Measurements from ENCODE around the gene PCBP4.

The PCBP4 gene

DNA sequence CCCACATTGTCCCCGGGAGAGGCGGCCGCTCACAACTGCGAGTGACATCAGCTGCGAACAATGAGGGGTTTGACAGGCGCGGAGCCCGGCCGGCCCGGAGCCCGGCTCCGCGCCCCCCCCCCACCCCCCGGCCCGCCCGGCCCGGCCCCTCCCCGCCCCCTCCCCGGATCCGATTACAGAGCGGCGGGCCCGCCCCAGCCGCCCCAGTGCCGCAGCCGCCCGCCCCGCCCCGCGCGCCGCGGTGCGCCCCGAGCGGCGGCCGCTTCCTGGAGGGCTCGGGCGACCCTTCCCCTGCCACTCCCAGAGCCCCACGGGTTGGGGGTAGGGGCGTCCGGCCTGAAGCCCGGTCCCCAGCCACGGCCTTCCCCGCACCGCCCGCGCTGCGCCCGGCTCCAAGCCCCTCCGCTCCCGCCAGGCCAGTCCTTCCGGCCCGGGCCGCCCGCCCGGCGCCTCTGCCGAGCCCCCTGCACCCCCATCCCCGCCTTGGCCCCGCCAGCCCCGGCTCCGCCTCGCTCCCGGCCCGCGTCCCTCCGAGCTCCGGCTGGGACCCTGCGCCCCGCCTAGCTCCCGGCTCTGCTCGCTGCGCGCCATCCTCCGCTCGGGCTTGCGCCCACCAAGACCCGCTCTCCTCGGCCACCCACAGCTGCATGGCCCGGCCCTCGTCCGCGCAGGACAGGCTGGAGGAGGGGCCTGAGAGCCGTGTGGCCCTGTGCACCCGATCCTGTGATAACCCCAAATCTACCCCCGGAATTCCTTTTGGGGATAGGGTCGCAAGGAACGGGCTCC lies at the start of gene PCBP4:
PCBP4 (minus strand) TSS at position 71 of the 786 bp plus-strand sequence. CDS start 6,214 bp downstream, outside the sequence.
- peak; percentile 76 for DNase-seq

- no peak for DNase-seq
Observed at GRCh38 chr3:52015438-52016228, 48.4 kb upstream of the PCBP4 start.

GRCh38 chr3:52014613-52015012 lies 47.4 kb upstream of the PCBP4 start:
- DNase-seq = peak; percentile 76

DNA sequence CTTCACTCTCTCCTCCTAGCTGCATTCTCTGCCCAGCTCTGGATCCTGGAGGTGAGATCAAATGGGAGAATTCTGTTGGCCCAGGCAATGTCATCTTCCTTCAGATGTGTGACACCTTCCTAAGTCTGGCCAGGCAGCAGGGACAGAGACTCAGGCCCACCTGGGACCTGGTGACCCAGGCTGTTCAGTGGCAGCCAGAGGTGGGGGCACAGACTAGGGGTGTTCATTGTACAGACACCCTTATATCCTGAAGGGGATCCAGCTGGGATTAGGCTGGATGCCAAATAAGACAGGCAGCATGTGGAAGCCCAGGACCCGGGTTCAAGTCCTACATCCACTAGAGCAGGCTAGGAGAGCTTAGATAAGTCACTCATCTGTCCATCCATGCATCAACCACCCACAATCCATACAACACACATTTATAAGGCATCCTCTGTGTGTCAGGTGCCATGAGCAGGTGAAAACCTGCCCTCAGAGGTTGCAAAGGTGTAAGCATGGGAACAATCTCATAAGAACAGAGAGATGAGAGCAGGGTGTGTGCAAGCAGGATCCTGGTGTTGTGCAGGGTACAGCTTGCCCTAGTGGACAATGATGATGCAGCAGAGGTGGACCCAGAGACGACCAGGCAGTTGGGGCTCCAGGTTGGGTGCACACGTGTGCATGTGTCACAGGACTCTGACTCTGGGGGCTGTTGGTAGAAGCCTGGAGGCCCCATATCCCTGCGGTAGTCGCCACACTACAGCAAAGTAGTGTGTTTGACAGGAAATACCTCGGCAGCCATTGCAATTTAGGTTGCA lies 46.7 kb upstream of the PCBP4 start:
- DNase-seq = no peak

DNA sequence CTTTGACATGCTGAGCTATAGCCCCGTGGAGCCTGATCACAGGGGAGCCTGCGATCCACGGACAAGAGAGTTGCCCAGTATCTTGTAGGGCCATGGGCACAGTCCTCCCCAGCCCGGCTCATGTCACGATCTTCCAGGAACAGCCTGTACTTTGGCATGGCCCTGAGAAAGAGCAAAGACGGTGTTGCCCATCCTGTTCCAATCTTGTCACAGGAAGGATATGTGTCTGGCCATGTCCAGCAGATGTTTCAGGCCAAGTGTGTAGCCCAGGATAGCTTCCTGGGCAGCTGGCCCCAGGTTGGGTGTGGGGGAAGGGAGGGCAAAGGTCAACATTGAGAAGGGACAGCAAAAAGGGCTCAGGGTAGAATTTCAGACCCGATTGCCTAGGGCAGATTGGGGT lies 45.4 kb upstream of the PCBP4 start:
- no peak for DNase-seq

- peak; percentile 95 for DNase-seq
Observed at GRCh38 chr3:52010431-52010830, 43.2 kb upstream of the PCBP4 start.

DNA sequence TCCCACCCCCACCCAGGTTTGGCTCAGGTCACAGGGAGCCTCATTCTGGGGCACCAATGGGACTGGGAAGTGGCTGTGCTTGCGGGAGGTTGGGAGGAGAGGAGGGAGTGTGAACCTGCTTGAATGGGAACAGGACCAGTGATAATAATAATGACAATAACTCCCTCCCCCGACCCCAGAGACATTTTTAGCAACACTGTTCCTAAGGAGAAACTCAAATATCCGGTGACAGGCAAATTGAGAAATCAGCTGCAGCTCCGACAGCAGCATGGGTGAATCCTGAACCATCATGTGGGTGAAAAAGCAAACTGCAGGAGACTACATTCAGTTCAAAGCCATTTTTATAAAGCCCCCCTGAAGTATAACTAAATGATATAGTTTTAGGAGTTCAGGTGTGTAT lies 40.0 kb upstream of the PCBP4 start:
- DNase-seq = no peak

DNA sequence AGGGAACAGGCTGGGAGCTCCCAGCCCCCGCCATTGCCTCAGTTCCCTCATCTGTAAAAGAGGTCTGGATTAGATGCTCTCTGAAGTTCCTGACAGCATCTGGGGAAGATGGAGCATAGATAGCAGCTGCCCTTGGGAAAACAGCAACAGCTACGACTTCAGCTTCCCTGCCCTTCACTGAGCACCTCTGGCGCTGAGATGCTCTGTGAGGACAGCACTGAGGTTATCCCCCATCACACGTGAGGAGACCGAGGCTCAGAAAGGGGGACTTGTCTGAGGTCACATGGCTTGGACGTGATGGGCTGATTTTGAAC lies 39.5 kb upstream of the PCBP4 start:
- no peak for DNase-seq

- no peak for DNase-seq
Observed at GRCh38 chr3:52006017-52006819, 39.0 kb upstream of the PCBP4 start.

DNA sequence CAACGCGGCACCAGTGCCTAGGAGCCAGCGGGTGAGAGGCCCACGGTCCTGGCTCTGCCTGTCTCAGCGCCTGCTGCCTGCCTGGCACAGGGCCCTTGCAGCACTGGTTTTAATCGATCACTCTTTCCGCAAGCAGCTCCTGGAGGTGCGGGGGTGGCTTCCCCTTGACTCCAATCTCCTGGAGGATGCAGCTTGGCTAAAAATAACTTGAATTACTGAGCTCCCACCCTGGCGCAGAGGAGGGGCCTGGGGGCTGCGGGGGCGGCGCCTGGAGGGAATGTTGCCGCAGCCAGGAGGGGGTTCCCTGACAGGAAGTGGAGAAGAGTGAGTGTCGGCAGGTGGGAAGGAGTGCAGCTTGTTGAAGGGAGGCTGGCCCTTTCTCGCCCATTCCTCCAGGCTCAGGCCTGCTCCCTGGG lies 38.3 kb upstream of the PCBP4 start:
- peak; percentile 79 for DNase-seq

DNA sequence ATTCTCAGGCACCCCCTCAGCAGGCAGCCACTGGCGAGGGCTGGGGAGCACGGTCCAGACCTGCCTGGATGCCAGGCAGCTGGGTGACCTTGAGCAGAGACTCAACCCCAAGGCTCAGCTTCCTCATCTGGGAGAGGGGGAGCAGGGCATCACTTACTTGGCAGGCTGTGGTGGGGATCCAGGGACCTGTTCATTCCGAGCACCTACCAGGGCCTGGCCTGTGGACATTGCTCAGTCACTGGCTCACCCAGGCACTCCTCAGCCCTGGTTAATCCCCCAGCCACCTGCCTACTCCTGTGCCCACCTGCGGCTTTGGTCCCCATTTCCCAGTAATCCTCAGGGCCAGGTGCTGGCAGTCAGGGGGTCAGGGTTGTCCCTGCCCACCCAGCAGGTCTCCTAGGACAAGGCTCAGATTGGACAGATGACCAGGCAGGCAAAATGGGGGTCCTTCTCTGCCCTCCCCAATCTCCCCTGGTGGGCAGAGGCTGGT lies 37.7 kb upstream of the PCBP4 start:
- no peak for DNase-seq

- peak; percentile 94 for DNase-seq
Observed at GRCh38 chr3:52004163-52004787, 37.0 kb upstream of the PCBP4 start.

- DNase-seq = no peak
Observed at GRCh38 chr3:52002748-52003147, 35.5 kb upstream of the PCBP4 start.

GRCh38 chr3:52001443-52001974 lies 34.3 kb upstream of the PCBP4 start:
- peak; percentile 86 for DNase-seq

GRCh38 chr3:51999846-52000245 lies 32.6 kb upstream of the PCBP4 start:
- DNase-seq = no peak

DNA sequence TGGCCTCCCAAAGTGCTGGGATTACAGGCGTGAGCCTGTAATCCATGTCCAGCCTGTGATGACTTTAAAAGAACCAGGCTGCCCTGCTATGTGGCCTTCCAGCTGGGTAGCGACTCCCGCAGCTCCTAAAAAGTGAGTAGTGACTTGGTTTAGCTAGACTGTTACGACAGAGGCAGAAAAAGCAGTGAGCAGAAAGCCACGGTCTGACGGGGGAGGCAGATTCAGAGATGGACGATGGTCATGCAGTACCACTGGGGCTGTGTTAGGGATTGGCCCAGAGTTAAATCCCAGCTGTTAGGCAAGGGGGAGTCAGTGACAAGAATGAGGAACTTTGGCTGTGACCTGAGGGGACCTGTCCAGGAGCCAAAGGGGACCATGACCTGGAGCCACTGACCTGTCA lies 31.5 kb upstream of the PCBP4 start:
- DNase-seq = no peak

DNA sequence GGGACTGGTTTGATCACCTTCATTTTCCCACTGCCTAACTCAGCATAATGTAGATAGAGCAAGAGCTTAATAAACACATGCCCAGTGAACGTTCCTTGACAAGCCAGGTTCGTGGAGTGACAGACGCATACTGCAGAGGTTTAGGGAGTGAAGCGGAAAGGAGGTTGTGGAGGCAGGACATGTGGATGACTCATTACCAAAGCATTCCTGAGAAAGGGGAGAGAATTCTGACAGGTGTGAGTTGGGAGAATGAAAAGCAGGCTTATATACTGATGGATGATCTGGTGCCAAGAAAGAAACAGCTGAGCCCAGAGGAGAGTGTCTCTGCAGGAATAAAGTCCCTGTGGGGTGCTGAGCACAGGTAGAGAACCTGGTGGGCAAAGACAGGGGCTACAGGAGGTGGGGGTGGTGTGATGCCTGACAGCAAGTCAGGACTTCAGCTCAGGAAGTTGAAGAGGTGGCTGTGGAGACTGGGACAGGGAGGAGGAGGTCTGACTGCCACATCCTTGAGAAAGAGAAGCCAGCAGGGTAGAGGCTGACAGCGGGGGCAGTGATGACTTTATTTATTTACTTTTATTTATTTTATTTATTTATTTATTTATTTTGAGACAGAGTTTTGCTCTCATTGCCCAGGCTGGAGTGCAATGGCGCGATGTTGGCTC lies 30.8 kb upstream of the PCBP4 start:
- DNase-seq = no peak

- DNase-seq = no peak
Observed at GRCh38 chr3:51997172-51997571, 29.9 kb upstream of the PCBP4 start.

GRCh38 chr3:51995346-51996163 lies 28.3 kb upstream of the PCBP4 start, which contains the start of gene RPL29:
Gene RPL29 (minus strand): TSS chr3:51995895. CDS start chr3:51995461, 434 bp downstream.
- DNase-seq = peak; percentile 95

DNA sequence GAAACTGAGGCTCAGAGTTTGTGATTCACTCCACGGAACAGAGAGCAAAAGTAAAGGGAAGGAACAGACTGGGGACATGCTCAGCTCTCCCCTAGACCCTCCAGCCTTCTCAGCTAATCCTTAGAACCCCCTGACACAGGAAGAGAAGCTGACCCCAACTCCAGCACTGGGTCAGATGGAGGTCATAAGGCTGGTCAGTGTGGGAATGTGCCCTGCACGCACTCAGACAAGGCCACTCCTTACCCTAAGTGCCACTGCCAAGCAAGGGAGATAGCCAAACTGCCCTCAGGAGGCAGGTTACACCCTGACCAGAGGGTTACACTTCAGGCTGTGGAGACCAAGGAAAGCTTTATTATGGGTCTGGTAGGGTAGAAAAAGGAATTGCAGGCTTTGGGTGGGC lies 27.3 kb upstream of the PCBP4 start:
- DNase-seq = no peak

All from NCI-H82 (cell line).